GM23248 (cell line): ENCODE results near the gene SNX5.

ENCODE experiments used
- EZH2 ChIP-seq: fragments of 200-600 bp; sonication (generic); IDR thresholded peaks from 2 replicates; pipeline ENCODE4 v1.6.1; 2018; ENCODE audit warnings: antibody characterized with exemption, mild to moderate bottlenecking; ENCODE audit not compliant: insufficient read depth, poor library complexity, severe bottlenecking
- EZH2phosphoT487 ChIP-seq: fragments of 200-600 bp; sonication (generic); IDR thresholded peaks from 2 replicates; pipeline ENCODE4 v1.6.1; 2018; ENCODE audit warnings: antibody characterized with exemption, moderate library complexity, mild to moderate bottlenecking, low read depth; ENCODE audit not compliant: insufficient read depth

DNA sequence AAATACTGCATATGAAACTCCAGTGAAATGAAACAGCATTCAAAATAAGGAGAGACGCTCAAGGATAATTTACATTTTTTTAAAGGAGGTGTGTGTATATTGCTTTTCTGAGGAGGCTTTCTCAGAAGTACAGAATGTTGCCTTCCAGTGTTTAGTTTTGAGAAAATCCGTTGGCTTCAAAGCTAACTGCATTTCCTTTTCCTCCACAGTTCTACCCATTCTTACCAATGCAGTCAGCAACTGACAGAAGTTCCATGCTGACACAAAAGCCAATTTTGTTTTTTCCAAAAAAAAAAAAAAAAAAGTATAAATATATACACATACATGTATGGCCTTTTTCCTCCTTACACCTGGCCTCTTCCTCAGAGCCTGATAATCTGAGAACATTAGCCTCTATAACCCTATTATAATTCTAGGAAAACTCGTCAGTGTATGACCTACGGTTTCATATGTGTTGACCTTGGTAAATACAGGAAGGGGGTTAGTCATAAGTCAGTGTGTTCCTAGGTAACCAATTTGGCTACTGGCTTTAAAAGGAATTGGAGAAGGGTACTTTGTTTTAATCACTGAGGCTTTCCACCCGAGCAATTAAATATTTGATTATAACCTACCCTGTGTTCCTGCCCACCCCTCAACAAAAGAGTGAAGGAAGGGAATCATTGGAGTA is 24.4 kb upstream of the SNX5 start:
- TF ChIP-seq EZH2 (no peak), EZH2phosphoT487 (no peak)
